ENCODE results near the gene MOGAT1.

Gene MOGAT1

DNA sequence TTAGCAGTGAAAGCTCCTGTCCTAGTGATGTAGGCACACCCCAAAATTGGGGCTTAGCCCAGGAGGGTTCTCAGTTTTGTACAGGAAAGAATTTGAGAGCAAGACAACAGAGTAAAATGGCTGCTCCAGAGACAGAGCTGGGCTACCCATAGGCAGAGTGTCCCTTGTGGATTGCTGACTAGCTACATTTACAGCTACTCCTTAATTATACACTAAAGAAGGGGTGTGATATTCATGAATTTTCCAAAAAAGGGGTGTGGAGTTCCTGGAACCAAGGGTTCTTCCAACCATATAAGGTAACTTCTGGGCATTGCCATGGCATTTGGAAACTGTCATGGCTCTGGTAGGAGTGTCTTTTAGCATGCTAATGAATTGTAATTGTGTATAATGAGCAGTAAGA is 52.8 kb downstream of the MOGAT1 start:
- no peaks in the 10 kb centered on the region for H3K27me3 ChIP-seq (ENCODE audit: control insufficient read depth, insufficient read depth, low read length, poor library complexity, severe bottlenecking)
- no peaks in the 10 kb centered on the region for H3K36me3 ChIP-seq (ENCODE audit: control insufficient read depth, insufficient read depth, low read length)
- H3K9me3 ChIP-seq (ENCODE audit: control insufficient read depth, low read length), result no peaks in the 10 kb centered on the region
- H3K4me3 ChIP-seq (ENCODE audit: insufficient read depth, low read depth, low read length), result no peak overlapping the region
- no peak overlapping the region for H3K27ac ChIP-seq (ENCODE audit: insufficient read depth, low read depth, low read length, poor library complexity, severe bottlenecking)
- no peaks in the 10 kb centered on the region for H3K4me1 ChIP-seq (ENCODE audit: control insufficient read depth, insufficient read depth, low read length)

DNA sequence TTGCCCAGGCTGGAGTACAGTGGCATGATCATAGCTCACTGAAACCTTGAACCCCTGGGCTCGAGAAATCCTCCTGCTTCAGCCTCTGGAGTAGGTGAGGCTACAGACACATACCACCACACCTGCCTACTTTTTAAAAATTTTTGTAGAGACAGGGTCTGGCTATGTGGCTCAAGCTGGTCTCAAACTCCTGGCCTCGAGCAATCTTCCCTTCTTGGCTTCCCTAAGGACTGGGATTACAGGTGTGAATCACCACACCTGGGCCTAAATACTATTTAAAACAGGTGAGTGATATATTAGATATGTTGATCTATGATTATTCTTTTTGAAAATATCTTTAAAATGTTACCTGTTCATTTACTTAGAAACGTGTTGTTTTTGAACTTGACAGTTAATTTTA is 57.2 kb downstream of the MOGAT1 start:
- Histone ChIP-seq H3K36me3 (ENCODE audit: control insufficient read depth, insufficient read depth, low read length) (no peaks in the 10 kb centered on the region), H3K27ac (ENCODE audit: insufficient read depth, low read depth, low read length, poor library complexity, severe bottlenecking) (no peak overlapping the region), H3K9me3 (ENCODE audit: control insufficient read depth, low read length) (no peaks in the 10 kb centered on the region), H3K4me1 (ENCODE audit: control insufficient read depth, insufficient read depth, low read length) (no peaks in the 10 kb centered on the region), H3K27me3 (ENCODE audit: control insufficient read depth, insufficient read depth, low read length, poor library complexity, severe bottlenecking) (no peaks in the 10 kb centered on the region), H3K4me3 (ENCODE audit: insufficient read depth, low read depth, low read length) (no peak overlapping the region)
- 89 to 94% methylated on average over 2 of the region's 3 CpGs for WGBS, 2 experiments

GRCh38 chr2:222730366-222730999 is 59.0 kb downstream of the MOGAT1 start:
- Histone ChIP-seq H3K27me3 (ENCODE audit: control insufficient read depth, insufficient read depth, low read length, poor library complexity, severe bottlenecking) (no peaks in the 10 kb centered on the region), H3K4me1 (ENCODE audit: control insufficient read depth, insufficient read depth, low read length) (no peaks in the 10 kb centered on the region), H3K9me3 (ENCODE audit: control insufficient read depth, low read length) (no peaks in the 10 kb centered on the region), H3K27ac (ENCODE audit: insufficient read depth, low read depth, low read length, poor library complexity, severe bottlenecking) (no peak overlapping the region), H3K4me3 (ENCODE audit: insufficient read depth, low read depth, low read length) (no peak overlapping the region), H3K36me3 (ENCODE audit: control insufficient read depth, insufficient read depth, low read length) (no peaks in the 10 kb centered on the region)
- WGBS, 2 experiments, result 84% methylated on average over 5 of the region's 5 CpGs

DNA sequence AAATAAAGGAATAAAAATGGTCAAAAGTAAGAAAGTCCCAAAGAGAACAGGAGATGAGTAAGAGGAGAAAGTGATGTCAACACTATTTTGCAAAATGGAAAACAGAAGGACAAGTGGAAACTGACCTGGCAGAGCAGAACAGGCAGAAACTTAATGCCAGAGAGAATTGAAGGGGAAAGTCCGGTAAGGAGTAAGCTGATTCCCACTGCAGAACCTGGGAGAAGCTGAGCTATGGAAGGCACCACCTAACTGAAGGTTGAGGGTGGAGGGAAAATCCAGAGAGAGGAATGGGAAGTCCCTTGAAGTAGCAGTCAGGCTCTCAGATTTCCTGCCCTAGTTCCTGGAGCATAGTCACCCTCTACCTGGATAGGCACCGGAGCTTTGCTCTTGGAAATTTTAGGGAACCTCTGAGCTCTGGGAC is 59.8 kb downstream of the MOGAT1 start:
- H3K27me3 ChIP-seq (ENCODE audit: control insufficient read depth, insufficient read depth, low read length, poor library complexity, severe bottlenecking), result no peaks in the 10 kb centered on the region
- H3K36me3 ChIP-seq (ENCODE audit: control insufficient read depth, insufficient read depth, low read length), result no peaks in the 10 kb centered on the region
- no peak overlapping the region for H3K27ac ChIP-seq (ENCODE audit: insufficient read depth, low read depth, low read length, poor library complexity, severe bottlenecking)
- WGBS, 2 experiments, result 94% methylated on average over 2 of the region's 2 CpGs
- no peaks in the 10 kb centered on the region for H3K9me3 ChIP-seq (ENCODE audit: control insufficient read depth, low read length)
- H3K4me3 ChIP-seq (ENCODE audit: insufficient read depth, low read depth, low read length), result no peak overlapping the region
- H3K4me1 ChIP-seq (ENCODE audit: control insufficient read depth, insufficient read depth, low read length), result no peaks in the 10 kb centered on the region

- WGBS, 2 experiments, result 84 to 85% methylated on average over 4 of the region's 4 CpGs
- Histone ChIP-seq H3K27me3 (ENCODE audit: control insufficient read depth, insufficient read depth, low read length, poor library complexity, severe bottlenecking) (no peaks in the 10 kb centered on the region), H3K4me1 (ENCODE audit: control insufficient read depth, insufficient read depth, low read length) (no peaks in the 10 kb centered on the region), H3K36me3 (ENCODE audit: control insufficient read depth, insufficient read depth, low read length) (no peaks in the 10 kb centered on the region), H3K27ac (ENCODE audit: insufficient read depth, low read depth, low read length, poor library complexity, severe bottlenecking) (no peak overlapping the region), H3K9me3 (ENCODE audit: control insufficient read depth, low read length) (no peaks in the 10 kb centered on the region), H3K4me3 (ENCODE audit: insufficient read depth, low read depth, low read length) (no peak overlapping the region)
Measured at GRCh38 chr2:222732489-222733178, 61.2 kb downstream of the MOGAT1 start.

GRCh38 chr2:222733470-222733845 is 62.0 kb downstream of the MOGAT1 start:
- Histone ChIP-seq H3K36me3 (ENCODE audit: control insufficient read depth, insufficient read depth, low read length) (no peaks in the 10 kb centered on the region), H3K4me1 (ENCODE audit: control insufficient read depth, insufficient read depth, low read length) (no peaks in the 10 kb centered on the region), H3K4me3 (ENCODE audit: insufficient read depth, low read depth, low read length) (no peak overlapping the region), H3K27ac (ENCODE audit: insufficient read depth, low read depth, low read length, poor library complexity, severe bottlenecking) (no peak overlapping the region), H3K27me3 (ENCODE audit: control insufficient read depth, insufficient read depth, low read length, poor library complexity, severe bottlenecking) (no peaks in the 10 kb centered on the region), H3K9me3 (ENCODE audit: control insufficient read depth, low read length) (no peaks in the 10 kb centered on the region)
- 99% methylated on average over 3 of the region's 3 CpGs for WGBS, 2 experiments

- Histone ChIP-seq H3K36me3 (ENCODE audit: control insufficient read depth, insufficient read depth, low read length) (no peaks in the 10 kb centered on the region), H3K9me3 (ENCODE audit: control insufficient read depth, low read length) (no peaks in the 10 kb centered on the region), H3K4me3 (ENCODE audit: insufficient read depth, low read depth, low read length) (no peak overlapping the region), H3K4me1 (ENCODE audit: control insufficient read depth, insufficient read depth, low read length) (no peaks in the 10 kb centered on the region), H3K27me3 (ENCODE audit: control insufficient read depth, insufficient read depth, low read length, poor library complexity, severe bottlenecking) (no peaks in the 10 kb centered on the region), H3K27ac (ENCODE audit: insufficient read depth, low read depth, low read length, poor library complexity, severe bottlenecking) (no peak overlapping the region)
- 90 to 92% methylated on average over 10 of the region's 10 CpGs for WGBS, 2 experiments
Measured at GRCh38 chr2:222733846-222734702, 62.6 kb downstream of the MOGAT1 start.

- Histone ChIP-seq H3K9me3 (ENCODE audit: control insufficient read depth, low read length) (no peaks in the 10 kb centered on the region), H3K4me3 (ENCODE audit: insufficient read depth, low read depth, low read length) (no peak overlapping the region), H3K36me3 (ENCODE audit: control insufficient read depth, insufficient read depth, low read length) (no peaks in the 10 kb centered on the region), H3K27me3 (ENCODE audit: control insufficient read depth, insufficient read depth, low read length, poor library complexity, severe bottlenecking) (no peaks in the 10 kb centered on the region), H3K4me1 (ENCODE audit: control insufficient read depth, insufficient read depth, low read length) (no peaks in the 10 kb centered on the region), H3K27ac (ENCODE audit: insufficient read depth, low read depth, low read length, poor library complexity, severe bottlenecking) (no peak overlapping the region)
- WGBS, 2 experiments, result 93 to 100% methylated on average over 1 of the region's 1 CpG
Measured at GRCh38 chr2:222734703-222735014, 63.2 kb downstream of the MOGAT1 start.

DNA sequence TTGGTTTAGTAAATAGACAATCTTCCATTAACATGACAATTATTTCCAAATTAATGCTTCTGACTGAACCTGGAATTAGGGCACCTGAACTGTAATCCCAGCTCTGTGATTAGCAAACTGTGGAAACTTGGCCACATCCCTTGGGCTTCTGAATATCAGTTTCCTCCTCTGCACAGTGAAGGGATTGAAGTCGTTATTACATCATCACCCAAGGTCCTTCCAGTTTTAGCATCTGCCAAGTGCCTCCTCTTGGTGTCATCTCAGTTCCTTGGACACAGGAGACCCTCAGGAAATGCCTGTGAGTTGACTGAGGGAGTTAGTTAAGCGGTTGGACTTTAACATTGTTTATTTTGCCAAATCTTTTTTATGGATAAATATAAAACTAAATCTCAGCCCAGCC is 64.8 kb downstream of the MOGAT1 start:
- WGBS, 2 experiments, result 91 to 100% methylated on average over 1 of the region's 2 CpGs

GRCh38 chr2:222736924-222737323 is 65.5 kb downstream of the MOGAT1 start:
- no peaks in the 10 kb centered on the region for H3K36me3 ChIP-seq (ENCODE audit: control insufficient read depth, insufficient read depth, low read length)
- no peak overlapping the region for H3K27ac ChIP-seq (ENCODE audit: insufficient read depth, low read depth, low read length, poor library complexity, severe bottlenecking)
- H3K4me1 ChIP-seq (ENCODE audit: control insufficient read depth, insufficient read depth, low read length), result no peaks in the 10 kb centered on the region
- H3K4me3 ChIP-seq (ENCODE audit: insufficient read depth, low read depth, low read length), result no peak overlapping the region
- no peaks in the 10 kb centered on the region for H3K27me3 ChIP-seq (ENCODE audit: control insufficient read depth, insufficient read depth, low read length, poor library complexity, severe bottlenecking)
- 92 to 94% methylated on average over 6 of the region's 6 CpGs for whole genome bisulfite sequencing, 2 experiments
- H3K9me3 ChIP-seq (ENCODE audit: control insufficient read depth, low read length), result no peaks in the 10 kb centered on the region

More for the DNA sequence above, 64.8 kb downstream of the MOGAT1 start:
- Histone ChIP-seq H3K36me3 (ENCODE audit: control insufficient read depth, insufficient read depth, low read length) (no peaks in the 10 kb centered on the region), H3K27ac (ENCODE audit: insufficient read depth, low read depth, low read length, poor library complexity, severe bottlenecking) (no peak overlapping the region), H3K4me1 (ENCODE audit: control insufficient read depth, insufficient read depth, low read length) (no peaks in the 10 kb centered on the region), H3K9me3 (ENCODE audit: control insufficient read depth, low read length) (no peaks in the 10 kb centered on the region), H3K27me3 (ENCODE audit: control insufficient read depth, insufficient read depth, low read length, poor library complexity, severe bottlenecking) (no peaks in the 10 kb centered on the region), H3K4me3 (ENCODE audit: insufficient read depth, low read depth, low read length) (no peak overlapping the region)

Data from ectodermal cell (in vitro differentiated cells).